Activated CD8-positive, alpha-beta memory T cell treated with anti-CD3 and anti-CD28 coated beads, Interleukin-2, amount 50 U/mL, for 48 hours (primary cell): ENCODE data around the gene TRIM51G.
"Not testable (repeated sequence)": the region's sequence is repeated elsewhere in the genome, so short reads cannot be mapped to it uniquely, and the experiment has no call there.

Experiments used
- DNase-seq: peaks from one replicate; pipeline ENCODE4 v3.0.0-alpha.2; 2020

Gene TRIM51G, protein sequence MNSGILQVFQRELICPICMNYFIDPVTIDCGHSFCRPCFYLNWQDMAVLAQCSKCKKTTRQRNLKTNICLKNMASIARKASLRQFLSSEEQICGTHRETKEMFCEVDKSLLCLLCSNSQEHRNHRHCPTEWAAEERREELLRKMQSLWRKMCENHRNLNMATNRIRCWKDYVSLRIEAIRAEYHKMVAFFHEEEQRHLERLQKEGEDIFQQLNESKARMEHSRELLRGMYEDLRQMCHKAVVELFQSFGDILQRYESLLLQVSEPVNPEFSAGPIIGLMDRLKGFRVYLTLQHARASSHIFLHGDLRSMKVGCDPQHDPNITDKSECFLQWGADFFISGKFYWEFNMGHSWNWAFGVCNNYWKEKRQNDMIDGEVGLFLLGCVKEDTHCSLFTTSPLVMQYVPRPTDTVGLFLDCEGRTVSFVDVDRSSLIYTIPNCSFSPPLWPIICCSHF

DNA sequence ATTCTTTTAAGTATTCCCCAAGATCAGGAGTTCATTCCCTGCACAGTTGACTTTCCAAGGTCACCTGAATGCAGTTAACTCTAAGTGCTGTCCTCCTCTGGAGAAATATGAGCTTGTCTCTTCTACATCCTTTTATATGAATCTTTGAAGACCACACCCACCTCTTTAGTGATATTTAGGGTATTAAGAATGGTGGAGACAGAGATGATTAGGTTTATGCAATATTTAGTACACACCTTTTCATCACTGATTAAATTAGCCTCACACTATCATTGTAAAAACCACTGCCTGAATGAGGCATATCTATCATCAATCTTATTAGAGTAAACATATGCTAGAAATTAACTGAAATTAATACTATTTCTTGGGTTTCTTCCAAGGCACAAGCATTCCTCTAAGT, at the start of gene TRIM51G:
TRIM51G (minus strand) TSS at position 101 of the 400 bp plus-strand sequence. CDS start 2,190 bp downstream, outside the sequence.
- DNase-seq, result not testable (repeated sequence)

DNA sequence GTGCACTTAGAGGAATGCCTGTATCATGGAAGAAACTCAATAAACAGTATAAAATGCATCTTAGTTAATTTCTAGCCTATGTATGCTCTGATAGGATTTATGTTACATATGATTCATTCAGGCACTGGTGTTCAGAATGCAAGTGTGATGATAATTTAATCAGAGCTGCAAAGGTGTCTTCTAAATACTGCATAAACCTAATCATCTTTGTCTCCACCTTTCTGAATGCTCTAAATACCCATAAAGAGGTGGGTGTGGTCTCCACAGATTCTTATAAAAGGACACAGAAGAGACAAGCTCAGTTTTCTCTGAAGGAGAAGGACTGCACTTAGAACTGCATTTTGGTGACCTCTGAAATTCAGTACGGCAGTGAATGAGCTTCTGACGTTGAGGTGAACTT, 44.8 kb upstream of the TRIM51G start, which contains the start of gene TRIM49B:
TRIM49B (plus strand) TSS at position 301 of the 400 bp plus-strand sequence. CDS start 2,777 bp downstream, outside the sequence.
- not testable (repeated sequence) for DNase-seq

DNA sequence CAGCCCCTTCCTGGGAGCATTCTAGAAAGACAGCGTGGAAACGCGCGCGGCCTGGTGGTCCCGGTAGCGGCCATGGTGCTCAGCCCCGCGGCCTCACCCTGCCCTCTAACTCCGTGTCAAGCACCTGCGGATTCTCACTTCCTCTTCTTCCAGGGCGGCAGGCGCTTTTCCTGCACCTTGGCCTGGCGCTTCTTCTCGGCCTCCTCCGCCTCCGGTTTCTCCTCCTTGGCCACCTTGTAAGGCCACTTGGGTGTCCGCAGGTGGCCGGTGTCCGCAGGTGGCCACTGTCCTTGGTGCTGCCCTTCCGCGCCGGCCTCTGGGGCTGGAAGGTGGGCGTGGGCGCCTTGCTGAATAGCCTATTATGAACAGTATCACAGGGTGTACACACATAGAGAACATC, 15.1 kb downstream of the TRIM51G start:
- DNase-seq, result not testable (repeated sequence)

DNA sequence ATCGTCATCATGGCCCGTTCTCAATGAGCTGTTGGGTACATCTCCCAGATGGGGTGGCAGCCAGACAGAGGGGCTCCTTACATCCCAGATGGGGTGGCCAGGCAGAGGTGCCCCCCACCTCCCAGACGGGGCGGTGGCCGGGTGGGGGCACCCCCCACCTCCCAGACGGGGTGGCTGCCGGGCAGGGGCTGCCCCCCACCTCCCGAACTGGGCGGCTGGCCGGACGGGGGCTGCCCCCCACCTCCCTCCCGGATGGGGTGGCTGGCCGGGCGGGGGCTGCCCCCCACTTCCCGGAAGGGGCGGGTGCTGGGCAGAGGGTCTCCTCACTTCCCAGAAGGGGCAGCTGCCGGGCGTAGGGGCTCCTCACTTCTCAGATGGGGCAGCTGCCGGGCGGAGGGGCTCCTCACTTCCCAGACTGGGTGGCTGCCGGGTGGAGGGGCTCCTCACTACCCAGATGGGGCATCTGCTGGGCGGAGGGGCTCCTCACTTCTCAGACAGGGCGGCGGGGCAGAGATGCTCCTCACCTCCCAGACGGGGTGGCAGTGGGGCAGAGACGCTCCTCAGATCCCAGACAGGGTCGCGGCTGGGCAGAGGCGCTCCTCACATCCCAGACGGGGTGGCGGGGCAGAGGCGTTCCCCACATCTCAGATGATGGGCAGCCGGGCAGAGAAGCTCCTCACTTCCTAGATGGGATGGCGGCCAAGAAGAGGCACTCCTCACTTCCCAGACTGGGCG, 28.2 kb downstream of the TRIM51G start:
- not testable (repeated sequence) for DNase-seq

DNA sequence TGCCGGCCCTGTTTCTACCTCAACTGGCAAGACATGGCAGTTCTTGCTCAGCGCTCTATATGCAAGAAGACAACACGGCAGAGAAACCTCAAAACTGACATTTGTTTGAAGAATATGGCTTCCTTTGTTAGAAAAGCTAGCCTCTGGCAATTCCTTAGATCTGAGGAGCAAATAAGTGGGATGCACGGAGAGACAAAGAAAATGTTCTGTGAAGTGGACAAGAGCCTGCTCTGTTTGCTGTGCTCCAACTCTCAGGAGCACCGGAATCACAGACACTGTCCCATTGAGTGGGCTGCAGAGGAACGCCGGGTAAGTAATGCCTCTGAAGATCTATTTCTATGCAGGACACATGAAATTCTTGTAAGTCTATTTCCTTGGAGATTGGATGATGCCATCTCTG, 37.9 kb downstream of the TRIM51G start:
- DNase-seq, result not testable (repeated sequence)
